Measurements from ENCODE around the gene MAGEA6. TPM values are rescaled to one million over a fixed set of nuclear protein-coding genes. Genes with fewer than 3 reads are reported as not detected.
"Not testable (repeated sequence)": the region's sequence is repeated elsewhere in the genome, so short reads cannot be mapped to it uniquely, and the experiment has no call there.

The MAGEA6 gene
- not detected in 2 replicates for total RNA-seq

GRCh38 chrX:152769549-152770289, at the start of gene MAGEA6:
Gene MAGEA6 (minus strand): TSS chrX:152769689. CDS start chrX:152767650, 2,039 bp downstream.
- not testable (repeated sequence) for DNase-seq (ENCODE audit: low read depth)

- DNase-seq (ENCODE audit: low read depth), result no peak
These were observed 49.8 kb upstream of the MAGEA6 start for GRCh38 chrX:152819266-152819665.

GRCh38 chrX:152818356-152818755, 48.9 kb upstream of the MAGEA6 start:
- no peak for DNase-seq (ENCODE audit: low read depth)

GRCh38 chrX:152817078-152817764, 47.7 kb upstream of the MAGEA6 start:
- peak; percentile 20 for DNase-seq (ENCODE audit: low read depth)

GRCh38 chrX:152814048-152814447, 44.6 kb upstream of the MAGEA6 start:
- no peak for DNase-seq (ENCODE audit: low read depth)

GRCh38 chrX:152813206-152813605, 43.7 kb upstream of the MAGEA6 start:
- no peak for DNase-seq (ENCODE audit: low read depth)

GRCh38 chrX:152810403-152810802, 40.9 kb upstream of the MAGEA6 start:
- DNase-seq (ENCODE audit: low read depth), result no peak

GRCh38 chrX:152806035-152806434, 36.5 kb upstream of the MAGEA6 start:
- DNase-seq (ENCODE audit: low read depth), result no peak

- DNase-seq (ENCODE audit: low read depth), result no peak
These were observed 29.5 kb upstream of the MAGEA6 start for GRCh38 chrX:152798945-152799344.

GRCh38 chrX:152787062-152787461, 17.6 kb upstream of the MAGEA6 start:
- not testable (repeated sequence) for DNase-seq (ENCODE audit: low read depth)

- not testable (repeated sequence) for DNase-seq (ENCODE audit: low read depth)
These were observed 2.9 kb downstream of the MAGEA6 start for GRCh38 chrX:152766562-152766961.

- DNase-seq (ENCODE audit: low read depth), result not testable (repeated sequence)
These were observed 7.9 kb downstream of the MAGEA6 start for GRCh38 chrX:152761582-152761981.

GRCh38 chrX:152759544-152759943, 9.9 kb downstream of the MAGEA6 start:
- not testable (repeated sequence) for DNase-seq (ENCODE audit: low read depth)

- not testable (repeated sequence) for DNase-seq (ENCODE audit: low read depth)
These were observed 10.6 kb downstream of the MAGEA6 start, which contains the start of gene CSAG3 for GRCh38 chrX:152758918-152759317. Gene CSAG3 (plus strand): TSS chrX:152759218.

- DNase-seq (ENCODE audit: low read depth), result not testable (repeated sequence)
These were observed 14.6 kb downstream of the MAGEA6 start for GRCh38 chrX:152754871-152755270.

- not testable (repeated sequence) for DNase-seq (ENCODE audit: low read depth)
These were observed 15.5 kb downstream of the MAGEA6 start, which contains the start of gene MAGEA2 for GRCh38 chrX:152753686-152754650. Gene MAGEA2 (minus strand): TSS chrX:152753842. CDS start chrX:152751363, 2,479 bp downstream.

GRCh38 chrX:152738560-152738959, 30.9 kb downstream of the MAGEA6 start:
- DNase-seq (ENCODE audit: low read depth), result no peak

- DNase-seq (ENCODE audit: low read depth), result not testable (repeated sequence)
These were observed 33.0 kb downstream of the MAGEA6 start for GRCh38 chrX:152736528-152736927.

GRCh38 chrX:152735860-152736511, 33.5 kb downstream of the MAGEA6 start:
- DNase-seq (ENCODE audit: low read depth), result no peak

- no peak for DNase-seq (ENCODE audit: low read depth)
These were observed 34.4 kb downstream of the MAGEA6 start for GRCh38 chrX:152735101-152735500.
